Breast epithelium (tissue), 3 donors: ENCODE results near the gene ATP13A4.

Source experiments
- POLR2A ChIP-seq: fragments of 450-650 bp; IDR thresholded peaks from one replicate; pipeline ENCODE4 v1.6.1; 2016; ENCODE audit warnings: antibody characterized with exemption, mild to moderate bottlenecking, moderate library complexity
- POLR2AphosphoS5 ChIP-seq, 3 donors: sonication (generic); formaldehyde crosslinking; IDR thresholded peaks; one replicate each; pipeline ENCODE4 v1.6.1; 2017; ENCODE audit warnings: antibody characterized with exemption in 3 of 3
- TF ChIP-seq, protein P1 (sequence below), 3 donors: fragments of 450-650 bp; IDR thresholded peaks; one replicate each; pipeline ENCODE4 v1.5.1; 2016 to 2017; ENCODE audit warnings: antibody characterized with exemption in 3 of 3, mild to moderate bottlenecking in 3 of 3, moderate library complexity in 3 of 3

DNA sequence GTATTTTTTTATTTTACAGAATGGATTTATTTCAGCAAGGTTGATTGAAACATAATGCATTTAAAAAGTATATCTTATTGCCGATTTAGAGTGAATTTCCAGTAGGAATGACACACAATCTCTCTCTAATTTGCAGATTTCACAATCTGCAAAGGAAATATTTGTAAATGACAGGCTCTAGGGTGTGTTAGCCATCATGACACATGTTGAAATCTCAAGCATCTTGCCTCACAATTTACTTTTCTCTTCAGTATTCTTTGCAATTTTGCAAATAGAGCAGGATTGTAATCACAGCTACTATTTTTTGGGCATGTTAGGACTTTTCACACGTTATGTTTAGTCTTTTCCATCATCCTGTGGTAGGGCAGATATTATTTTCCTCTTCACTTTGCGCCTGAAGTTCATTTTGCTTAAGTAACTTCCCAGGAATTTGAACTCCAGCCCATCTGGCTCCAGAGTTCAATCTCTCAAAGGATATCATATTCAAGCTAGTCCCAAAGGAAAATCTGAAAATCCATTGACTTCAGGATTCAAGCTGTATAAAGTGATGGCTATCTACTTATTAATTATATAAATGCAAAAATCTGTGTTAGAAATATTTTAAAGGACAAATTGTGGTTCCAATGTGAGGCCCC is 55.4 kb downstream of the ATP13A4 start:
- TF ChIP-seq, protein P1, sequence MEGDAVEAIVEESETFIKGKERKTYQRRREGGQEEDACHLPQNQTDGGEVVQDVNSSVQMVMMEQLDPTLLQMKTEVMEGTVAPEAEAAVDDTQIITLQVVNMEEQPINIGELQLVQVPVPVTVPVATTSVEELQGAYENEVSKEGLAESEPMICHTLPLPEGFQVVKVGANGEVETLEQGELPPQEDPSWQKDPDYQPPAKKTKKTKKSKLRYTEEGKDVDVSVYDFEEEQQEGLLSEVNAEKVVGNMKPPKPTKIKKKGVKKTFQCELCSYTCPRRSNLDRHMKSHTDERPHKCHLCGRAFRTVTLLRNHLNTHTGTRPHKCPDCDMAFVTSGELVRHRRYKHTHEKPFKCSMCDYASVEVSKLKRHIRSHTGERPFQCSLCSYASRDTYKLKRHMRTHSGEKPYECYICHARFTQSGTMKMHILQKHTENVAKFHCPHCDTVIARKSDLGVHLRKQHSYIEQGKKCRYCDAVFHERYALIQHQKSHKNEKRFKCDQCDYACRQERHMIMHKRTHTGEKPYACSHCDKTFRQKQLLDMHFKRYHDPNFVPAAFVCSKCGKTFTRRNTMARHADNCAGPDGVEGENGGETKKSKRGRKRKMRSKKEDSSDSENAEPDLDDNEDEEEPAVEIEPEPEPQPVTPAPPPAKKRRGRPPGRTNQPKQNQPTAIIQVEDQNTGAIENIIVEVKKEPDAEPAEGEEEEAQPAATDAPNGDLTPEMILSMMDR (IDR thresholded peaks at IDR 0.05): no peak
- no peak for TF ChIP-seq POLR2A
- no peak for TF ChIP-seq POLR2AphosphoS5 (IDR thresholded peaks at IDR 0.05)
